ENCODE data around the gene SIK2.
A peak's percentile ranks its signal among the peaks of the same experiment; 100 is the strongest.

The SIK2 gene

GRCh38 chr11:111601979-111602864 lies at the start of gene SIK2:
SIK2 (plus strand) TSS chr11:111602449; CDS start chr11:111602564, 115 bp downstream.
- DNase-seq (ENCODE audit: low spot score) = peak; percentile 90

GRCh38 chr11:111554532-111554931 lies 47.7 kb upstream of the SIK2 start:
- DNase-seq (ENCODE audit: low spot score) = no peak

DNA sequence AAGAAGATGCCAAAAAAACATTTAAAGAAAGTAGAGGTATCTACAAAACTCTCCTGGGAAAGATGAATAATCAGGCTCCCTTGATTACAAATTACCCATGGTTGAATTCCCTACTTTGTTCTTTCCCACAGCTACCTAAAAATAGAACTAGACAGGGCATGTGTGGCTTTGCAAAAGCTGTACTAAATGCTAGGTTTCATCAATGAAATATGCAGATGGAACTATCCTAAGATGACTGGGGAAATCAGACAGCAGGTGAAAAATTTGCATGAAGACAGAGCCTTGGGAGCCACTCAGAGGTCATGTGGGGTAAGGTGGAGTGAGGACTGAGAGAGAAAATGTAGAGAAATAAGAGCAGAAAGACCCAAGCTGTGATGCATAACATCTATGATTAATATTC lies 47.0 kb upstream of the SIK2 start:
- no peak for DNase-seq (ENCODE audit: low spot score)

- DNase-seq (ENCODE audit: low spot score) = no peak
These were observed 44.7 kb upstream of the SIK2 start for GRCh38 chr11:111557425-111558111.

DNA sequence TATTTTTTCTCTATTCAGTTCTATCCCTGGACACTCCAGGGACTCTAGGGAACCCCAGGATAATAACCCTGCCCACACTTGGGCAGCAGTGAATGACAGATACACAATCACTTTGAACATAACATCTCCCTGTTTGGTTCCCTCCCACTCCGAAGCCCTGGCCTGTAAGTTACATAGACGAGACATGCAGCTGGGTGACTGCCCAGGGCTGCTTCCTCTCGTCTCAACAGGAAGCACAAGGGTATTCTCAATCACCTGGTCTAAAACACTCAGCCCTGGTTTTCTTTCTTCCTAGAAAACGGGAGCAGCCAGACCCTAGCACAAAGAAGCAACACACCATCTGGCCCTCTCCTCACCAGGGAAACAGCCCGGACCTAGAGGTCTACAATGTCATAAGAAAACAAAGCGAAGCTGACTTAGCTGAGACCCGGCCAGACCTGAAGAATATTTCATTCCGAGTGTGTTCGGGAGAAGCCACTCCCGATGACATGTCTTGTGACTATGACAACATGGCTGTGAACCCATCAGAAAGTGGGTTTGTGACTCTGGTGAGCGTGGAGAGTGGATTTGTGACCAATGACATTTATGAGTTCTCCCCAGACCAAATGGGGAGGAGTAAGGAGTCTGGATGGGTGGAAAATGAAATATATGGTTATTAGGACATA lies 42.3 kb upstream of the SIK2 start:
- no peak for DNase-seq (ENCODE audit: low spot score)

DNA sequence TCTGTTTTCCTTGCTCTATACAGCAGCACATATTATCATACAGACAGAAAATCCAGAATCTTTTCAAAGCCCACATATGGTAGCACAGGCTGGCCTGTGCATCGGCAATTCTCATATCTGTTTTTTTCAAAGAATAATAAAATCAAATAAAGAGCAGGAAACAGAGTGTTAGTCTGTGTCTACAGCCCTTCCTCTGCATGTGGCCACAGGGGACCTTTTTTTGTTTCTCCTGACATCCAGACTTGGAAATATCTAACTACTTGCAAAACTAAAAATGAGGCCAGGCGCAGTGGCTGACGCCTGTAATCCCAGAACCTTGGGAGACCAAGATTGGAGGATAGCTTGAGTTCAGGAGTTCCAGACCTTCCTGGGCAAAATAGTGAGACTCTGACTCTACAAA lies 41.4 kb upstream of the SIK2 start:
- no peak for DNase-seq (ENCODE audit: low spot score)

- no peak for DNase-seq (ENCODE audit: low spot score)
These were observed 40.9 kb upstream of the SIK2 start for GRCh38 chr11:111561306-111561705.

GRCh38 chr11:111561791-111562325 lies 40.4 kb upstream of the SIK2 start:
- DNase-seq (ENCODE audit: low spot score) = no peak

DNA sequence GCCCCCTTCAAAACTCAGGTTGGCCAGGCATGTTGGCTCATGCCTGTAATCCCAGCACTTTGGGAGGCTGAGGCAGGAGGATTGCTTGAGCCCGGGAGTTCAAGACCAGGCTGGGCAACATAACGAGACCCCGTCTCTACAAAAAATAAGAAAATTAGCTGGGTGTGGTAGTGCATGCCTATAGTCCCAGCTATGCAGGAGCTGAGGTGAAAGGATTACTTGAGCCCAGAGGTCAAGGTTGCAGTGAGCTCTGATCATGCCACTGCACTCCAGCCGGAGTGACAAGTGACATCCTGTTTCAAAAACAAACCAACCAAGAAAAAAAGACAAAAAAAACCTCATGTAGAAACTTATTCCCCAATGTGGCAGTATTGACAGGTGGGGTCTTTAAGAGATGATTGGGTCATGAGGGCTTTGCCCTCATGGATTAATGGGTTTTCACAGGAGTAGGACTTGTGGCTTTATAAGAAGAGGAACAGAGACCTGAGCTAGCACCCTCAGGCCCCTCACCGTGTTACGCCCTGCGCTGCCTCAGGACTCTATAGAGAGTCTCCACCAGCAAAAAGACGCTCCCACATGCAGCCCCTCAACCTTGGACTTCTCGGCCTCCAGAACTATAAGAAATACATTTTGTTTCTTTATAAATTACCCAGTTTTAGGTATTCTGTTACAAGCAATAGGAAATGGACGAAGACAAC lies 39.4 kb upstream of the SIK2 start:
- no peak for DNase-seq (ENCODE audit: low spot score)

DNA sequence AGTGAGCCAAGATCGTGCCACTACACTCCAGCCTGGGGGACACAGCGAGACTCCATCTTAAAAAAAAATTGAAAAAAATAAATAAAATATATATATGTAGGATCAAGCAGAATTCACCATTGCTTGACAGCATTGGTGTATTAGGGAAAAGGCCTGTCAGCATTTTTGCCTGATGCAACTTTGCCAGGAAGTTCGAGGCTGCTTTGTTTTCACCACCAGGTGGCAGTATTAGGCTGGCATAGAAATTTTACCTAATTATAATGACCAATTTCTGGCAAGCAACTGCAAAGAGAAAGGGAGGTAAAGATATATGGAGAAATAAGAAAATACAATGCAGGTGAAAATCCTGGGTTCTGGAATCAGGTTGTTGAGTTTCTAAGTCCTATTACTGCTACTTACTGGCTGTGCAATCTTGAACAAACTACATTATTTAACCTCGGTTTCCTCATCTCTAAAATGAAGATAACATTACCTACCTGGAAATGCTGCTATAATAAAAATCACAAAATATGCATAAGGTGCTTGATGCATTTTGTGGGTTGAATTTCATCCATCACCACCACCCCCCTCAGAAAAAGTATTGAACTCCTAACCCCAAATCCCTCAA lies 37.0 kb upstream of the SIK2 start:
- peak; percentile 73 for DNase-seq (ENCODE audit: low spot score)

DNA sequence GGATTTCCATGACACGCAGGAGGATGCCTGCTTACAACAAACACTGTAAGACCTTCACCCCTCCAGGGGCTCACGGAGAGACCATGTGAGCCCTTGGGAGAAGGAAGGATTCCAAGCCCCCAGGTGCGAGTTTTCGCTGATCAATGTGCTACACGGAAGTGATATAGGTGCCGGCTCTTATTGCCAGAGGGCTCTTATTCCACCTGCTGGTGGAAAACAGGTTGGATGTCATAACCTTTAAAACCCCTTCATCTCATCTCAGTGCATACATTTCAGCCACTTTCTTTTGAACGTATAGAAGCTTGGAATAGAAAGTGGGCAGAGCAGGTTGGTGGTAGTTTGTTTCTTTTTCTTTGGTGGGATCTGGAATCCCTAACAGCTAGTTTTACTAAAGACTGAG lies 35.9 kb upstream of the SIK2 start:
- no peak for DNase-seq (ENCODE audit: low spot score)

DNA sequence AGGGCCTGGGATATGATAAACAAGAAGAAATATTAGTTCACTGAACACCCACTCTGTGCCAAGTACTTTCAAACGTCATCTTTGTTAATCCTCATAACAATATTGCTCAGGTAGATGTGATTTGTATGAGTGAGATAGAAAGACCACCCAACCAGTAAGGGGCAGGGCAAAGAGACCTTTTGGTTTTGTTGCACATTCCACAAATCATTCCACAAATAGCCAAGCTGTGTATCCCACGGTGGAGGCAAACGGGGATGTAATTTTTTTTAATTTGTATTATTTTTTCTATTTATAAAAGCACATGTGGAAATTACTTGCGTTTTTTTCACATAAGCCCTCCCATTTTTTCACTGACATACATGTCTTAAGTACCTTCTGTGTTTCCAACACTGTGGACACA lies 32.8 kb upstream of the SIK2 start:
- DNase-seq (ENCODE audit: low spot score) = no peak

DNA sequence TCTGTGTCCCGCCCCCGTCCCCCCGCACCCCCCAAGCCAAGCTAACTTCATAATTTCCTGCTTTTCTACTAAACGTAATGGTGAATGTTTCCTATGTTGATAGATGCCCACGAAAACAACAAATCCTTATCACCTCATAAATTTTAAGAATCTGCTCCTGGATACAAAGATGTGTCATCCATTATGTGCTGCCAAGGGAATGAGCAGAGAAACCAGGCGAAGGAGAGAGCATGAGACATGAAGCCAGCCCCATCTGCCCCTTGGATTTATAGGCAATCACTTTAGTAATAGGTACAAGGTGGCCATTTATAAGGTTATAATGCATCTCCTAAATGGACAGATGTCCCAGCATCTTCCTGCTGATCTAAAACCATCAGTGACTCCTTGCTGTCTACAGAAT lies 31.5 kb upstream of the SIK2 start:
- no peak for DNase-seq (ENCODE audit: low spot score)

GRCh38 chr11:111571829-111572501 lies 30.3 kb upstream of the SIK2 start:
- DNase-seq (ENCODE audit: low spot score) = no peak

DNA sequence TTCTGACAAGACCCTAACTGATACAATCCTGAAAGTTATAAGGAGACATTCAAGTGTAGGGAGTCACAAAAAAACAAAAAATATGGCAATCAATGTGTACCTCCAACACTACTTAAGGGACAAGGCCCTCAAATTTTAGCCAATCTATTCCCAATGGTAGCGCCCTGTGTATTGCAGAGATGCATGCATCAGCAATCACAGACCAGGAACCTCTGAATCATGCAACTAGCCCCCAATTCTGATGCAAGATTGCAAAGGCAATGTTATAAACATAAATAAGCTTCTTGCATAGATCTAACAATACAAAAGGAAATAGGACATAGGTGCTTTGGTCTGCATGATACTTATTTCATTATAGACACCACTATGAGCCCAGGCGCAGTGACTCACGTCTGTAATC lies 29.7 kb upstream of the SIK2 start:
- no peak for DNase-seq (ENCODE audit: low spot score)

DNA sequence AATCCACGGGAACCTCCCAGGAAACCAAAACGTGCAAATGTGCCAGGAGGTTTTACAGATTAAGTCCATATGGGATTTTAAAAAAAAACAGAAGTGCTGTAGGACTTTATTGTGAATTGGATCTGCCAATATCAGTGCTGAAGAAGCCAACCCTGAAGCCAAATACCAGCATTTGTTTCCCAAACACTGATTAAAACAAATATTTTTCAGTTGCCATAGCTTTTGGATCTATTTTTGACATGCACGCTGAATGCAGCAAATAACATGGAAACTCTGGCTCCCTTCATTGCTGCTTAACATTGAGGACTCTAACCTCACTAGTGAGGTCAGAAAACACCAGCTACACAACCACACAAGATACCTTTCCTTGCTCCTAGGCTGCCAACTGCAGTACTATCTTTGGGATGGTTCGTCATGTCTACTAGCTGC lies 28.4 kb upstream of the SIK2 start:
- DNase-seq (ENCODE audit: low spot score) = no peak

GRCh38 chr11:111574373-111575225 lies 27.6 kb upstream of the SIK2 start:
- no peak for DNase-seq (ENCODE audit: low spot score)

- no peak for DNase-seq (ENCODE audit: low spot score)
These were observed 26.5 kb upstream of the SIK2 start for GRCh38 chr11:111575740-111576139.

DNA sequence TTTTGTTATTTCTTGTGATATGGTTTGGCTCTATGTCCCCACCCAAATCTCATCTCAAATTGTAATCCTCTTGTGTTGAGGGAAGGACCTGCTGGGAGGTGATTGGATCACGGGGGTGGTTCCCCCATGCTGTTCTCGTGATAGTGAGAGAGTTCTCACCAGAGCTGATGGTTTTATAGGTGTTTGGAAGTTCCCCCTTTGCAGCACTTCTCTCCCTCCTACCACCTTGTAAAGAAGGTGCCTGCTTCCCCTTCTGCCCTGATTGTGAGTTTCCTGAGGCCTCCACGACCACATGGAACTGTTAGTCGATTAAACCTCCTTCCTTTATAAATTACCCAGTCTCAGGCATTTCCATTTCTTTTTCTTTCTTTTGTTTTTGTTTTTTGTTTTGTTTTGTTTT lies 24.4 kb upstream of the SIK2 start:
- no peak for DNase-seq (ENCODE audit: low spot score)

GRCh38 chr11:111581341-111581740 lies 20.9 kb upstream of the SIK2 start:
- no peak for DNase-seq (ENCODE audit: low spot score)

All from activated CD4-positive, alpha-beta T cell treated with anti-CD3 and anti-CD28 coated beads, Interleukin-2, Interleukin-4, amounts not matched to agents 100 ng/mL and 50 ng/mL, durations not matched to agents 16 hours and 8 hours (primary cell).